ENCODE measurements around the gene BSN. TPM values are rescaled to one million over a fixed set of nuclear protein-coding genes. Genes with fewer than 3 reads are reported as not detected.

The BSN gene
- total RNA-seq, 2 experiments from 2014 or later: 0.03 to 0.27 TPM

DNA sequence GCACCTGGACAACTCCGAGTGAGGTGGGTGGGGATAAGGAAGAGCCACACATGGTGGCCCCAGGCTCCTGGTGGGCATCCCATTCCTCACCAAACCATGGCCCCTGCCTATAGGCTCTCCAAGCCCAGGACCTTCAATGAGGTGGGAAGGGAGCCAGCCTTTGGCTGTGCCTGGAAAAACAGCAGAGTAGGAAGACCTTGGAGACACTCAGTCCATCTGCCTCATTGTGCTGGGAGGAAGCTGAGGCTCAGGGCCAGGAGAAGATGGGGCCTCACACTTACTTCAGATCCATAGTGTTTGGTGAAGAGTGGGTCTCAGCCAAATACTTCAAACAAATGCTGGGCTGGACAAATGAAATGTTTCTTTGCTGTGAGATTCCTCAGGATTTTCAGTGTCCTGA lies 72.5 kb downstream of the BSN start:
- BruUV-seq (replicated peaks): no TSS peak
- Histone ChIP-seq H3K4me1 (ENCODE audit: insufficient read depth, low read length, poor library complexity, severe bottlenecking) (no peaks in the 10 kb centered on the region), H3K4me2 (ENCODE audit: low read length) (no peak overlapping the region), H3K27ac (ENCODE audit: low read depth, low read length, poor library complexity, severe bottlenecking) (no peak overlapping the region), H4K20me1 (ENCODE audit: insufficient read depth, low read length) (no peaks in the 10 kb centered on the region), H3K9me3 (ENCODE audit: low read length) (peaks cover 4% of the 10 kb centered on the region; the same call in 1 of the 2 replicates), H3K9me2 (ENCODE audit: insufficient read depth, low read length) (no peaks in the 10 kb centered on the region), H2AFZ (ENCODE audit: low read length) (no peak overlapping the region), H3K36me3 (ENCODE audit: insufficient read depth, low read length) (no peaks in the 10 kb centered on the region), H3K79me2 (ENCODE audit: insufficient read depth, low read depth, low read length) (no peaks in the 10 kb centered on the region), H3K4me3 (ENCODE audit: low read depth, low read length, poor library complexity, severe bottlenecking) (no peak overlapping the region)
- no peak for DNase-seq (ENCODE audit: low spot score)
- no peak for TF ChIP-seq EZH2phosphoT487 (IDR thresholded peaks at IDR 0.05; ENCODE audit: borderline replicate concordance, low read depth, low read length)
- TF ChIP-seq, protein P1, sequence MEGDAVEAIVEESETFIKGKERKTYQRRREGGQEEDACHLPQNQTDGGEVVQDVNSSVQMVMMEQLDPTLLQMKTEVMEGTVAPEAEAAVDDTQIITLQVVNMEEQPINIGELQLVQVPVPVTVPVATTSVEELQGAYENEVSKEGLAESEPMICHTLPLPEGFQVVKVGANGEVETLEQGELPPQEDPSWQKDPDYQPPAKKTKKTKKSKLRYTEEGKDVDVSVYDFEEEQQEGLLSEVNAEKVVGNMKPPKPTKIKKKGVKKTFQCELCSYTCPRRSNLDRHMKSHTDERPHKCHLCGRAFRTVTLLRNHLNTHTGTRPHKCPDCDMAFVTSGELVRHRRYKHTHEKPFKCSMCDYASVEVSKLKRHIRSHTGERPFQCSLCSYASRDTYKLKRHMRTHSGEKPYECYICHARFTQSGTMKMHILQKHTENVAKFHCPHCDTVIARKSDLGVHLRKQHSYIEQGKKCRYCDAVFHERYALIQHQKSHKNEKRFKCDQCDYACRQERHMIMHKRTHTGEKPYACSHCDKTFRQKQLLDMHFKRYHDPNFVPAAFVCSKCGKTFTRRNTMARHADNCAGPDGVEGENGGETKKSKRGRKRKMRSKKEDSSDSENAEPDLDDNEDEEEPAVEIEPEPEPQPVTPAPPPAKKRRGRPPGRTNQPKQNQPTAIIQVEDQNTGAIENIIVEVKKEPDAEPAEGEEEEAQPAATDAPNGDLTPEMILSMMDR (conservative IDR thresholded peaks at IDR 0.05; ENCODE audit: low read length): no peak
- ChIA-PET CTCF (ENCODE audit: unreplicated experiment) (no interaction called here), POLR2A (no interaction called here)
- intact Hi-C loops (cut with micrococcal nuclease; ENCODE audit: unreplicated experiment): no loop called here

- POLR2A ChIA-PET: no interaction called here
- H3K79me2 ChIP-seq (ENCODE audit: insufficient read depth, low read depth, low read length): no peaks in the 10 kb centered on the region
- no peak for TF ChIP-seq EZH2phosphoT487 (IDR thresholded peaks at IDR 0.05; ENCODE audit: borderline replicate concordance, low read depth, low read length)
- TF ChIP-seq, protein P1 (conservative IDR thresholded peaks at IDR 0.05; ENCODE audit: low read length): no peak
Measured at GRCh38 chr3:49627634-49628033, 73.4 kb downstream of the BSN start.

DNA sequence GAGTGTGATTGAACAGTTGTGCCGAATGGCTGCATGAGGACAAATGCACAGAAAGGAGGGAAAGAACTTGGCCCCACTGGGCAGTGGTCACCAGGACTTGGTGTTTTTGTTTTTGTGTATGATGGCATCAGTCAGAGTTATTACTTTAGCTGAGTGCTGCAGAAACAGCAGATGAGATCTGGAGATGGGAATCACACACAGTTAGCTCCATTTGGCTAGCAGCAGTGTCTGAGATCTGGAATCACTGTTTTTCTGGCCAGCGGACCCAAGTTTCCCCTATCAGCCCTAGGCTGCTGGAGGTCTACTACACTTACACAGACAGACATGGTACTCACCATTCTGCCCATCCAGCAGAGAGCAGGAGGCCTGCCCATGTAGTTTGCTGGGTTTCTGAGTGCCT lies 74.0 kb downstream of the BSN start:
- POLR2A ChIA-PET: no interaction called here
- CTCF ChIA-PET (ENCODE audit: unreplicated experiment): no interaction called here

More at GRCh38 chr3:49627634-49628033, 73.4 kb downstream of the BSN start:
- Histone ChIP-seq H3K4me3 (ENCODE audit: low read depth, low read length, poor library complexity, severe bottlenecking) (no peak overlapping the region), H3K36me3 (ENCODE audit: insufficient read depth, low read length) (no peaks in the 10 kb centered on the region), H2AFZ (ENCODE audit: low read length) (no peak overlapping the region), H3K4me1 (ENCODE audit: insufficient read depth, low read length, poor library complexity, severe bottlenecking) (no peaks in the 10 kb centered on the region), H3K4me2 (ENCODE audit: low read length) (no peak overlapping the region), H3K27ac (ENCODE audit: low read depth, low read length, poor library complexity, severe bottlenecking) (no peak overlapping the region), H4K20me1 (ENCODE audit: insufficient read depth, low read length) (no peaks in the 10 kb centered on the region), H3K9me3 (ENCODE audit: low read length) (peaks cover 6% of the 10 kb centered on the region; the same call in 1 of the 2 replicates), H3K9me2 (ENCODE audit: insufficient read depth, low read length) (no peaks in the 10 kb centered on the region)
- BruUV-seq (replicated peaks): no TSS peak
- intact Hi-C loops (cut with micrococcal nuclease; ENCODE audit: unreplicated experiment): no loop called here
- no peak for DNase-seq (ENCODE audit: low spot score)
- CTCF ChIA-PET (ENCODE audit: unreplicated experiment): no interaction called here

More for the DNA sequence above, 74.0 kb downstream of the BSN start:
- TF ChIP-seq, protein P1 (conservative IDR thresholded peaks at IDR 0.05; ENCODE audit: low read length): no peak
- TF ChIP-seq EZH2phosphoT487 (IDR thresholded peaks at IDR 0.05; ENCODE audit: borderline replicate concordance, low read depth, low read length): no peak
- Histone ChIP-seq H3K9me3 (ENCODE audit: low read length) (peaks cover 6% of the 10 kb centered on the region; the same call in 1 of the 2 replicates), H3K27ac (ENCODE audit: low read depth, low read length, poor library complexity, severe bottlenecking) (no peak overlapping the region), H3K4me1 (ENCODE audit: insufficient read depth, low read length, poor library complexity, severe bottlenecking) (no peaks in the 10 kb centered on the region), H3K79me2 (ENCODE audit: insufficient read depth, low read depth, low read length) (no peaks in the 10 kb centered on the region), H3K4me2 (ENCODE audit: low read length) (no peak overlapping the region), H3K4me3 (ENCODE audit: low read depth, low read length, poor library complexity, severe bottlenecking) (no peak overlapping the region), H4K20me1 (ENCODE audit: insufficient read depth, low read length) (no peaks in the 10 kb centered on the region), H2AFZ (ENCODE audit: low read length) (no peak overlapping the region), H3K36me3 (ENCODE audit: insufficient read depth, low read length) (no peaks in the 10 kb centered on the region), H3K9me2 (ENCODE audit: insufficient read depth, low read length) (no peaks in the 10 kb centered on the region)
- BruUV-seq (replicated peaks): no TSS peak
- no peak for DNase-seq (ENCODE audit: low spot score)
- intact Hi-C loops (cut with micrococcal nuclease; ENCODE audit: unreplicated experiment): no loop called here

Data from OCI-LY7 (cell line).